ENCODE data around the gene RNF19B.
A peak's percentile ranks its signal among the peaks of the same experiment; 100 is the strongest.

DNA sequence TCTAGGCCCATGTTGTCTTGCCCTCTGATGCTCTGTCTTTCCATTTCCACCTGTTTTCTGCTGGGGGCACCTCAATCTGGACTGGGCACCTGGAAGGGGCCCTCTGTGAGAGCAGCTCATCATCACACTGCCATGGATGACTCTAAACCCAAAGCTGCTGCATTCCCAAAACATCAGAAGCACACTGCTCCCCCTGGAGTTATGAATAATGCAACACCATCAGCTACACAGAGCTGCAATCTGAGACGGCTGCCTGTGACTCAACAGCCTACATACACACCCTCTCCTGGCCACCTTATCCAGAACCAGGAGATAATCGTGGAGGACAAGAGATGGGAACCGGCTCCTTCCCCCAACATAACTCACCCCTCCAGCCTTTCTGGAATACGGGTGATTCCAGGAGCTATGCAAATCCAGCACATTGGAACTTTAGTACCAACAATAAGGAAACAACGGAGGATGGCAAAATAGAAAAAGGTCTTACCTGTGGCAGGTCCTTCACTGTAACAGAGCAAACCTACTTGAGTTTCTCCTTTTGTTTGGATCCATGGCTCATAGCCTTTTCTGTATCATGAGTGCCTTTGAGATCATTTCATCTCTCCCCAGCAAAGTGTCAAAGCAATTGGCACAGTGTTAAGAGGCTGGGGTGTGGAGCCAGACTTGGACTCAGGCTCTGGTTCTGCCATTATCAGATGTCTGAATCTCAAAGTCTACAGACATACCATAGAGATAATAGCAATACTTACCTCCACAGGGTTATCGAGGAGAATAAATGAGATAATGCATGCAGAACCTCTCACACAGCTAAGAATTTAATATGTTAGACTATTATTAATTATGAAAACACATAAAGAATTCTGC is 42.8 kb upstream of the RNF19B start:
- TF ChIP-seq, protein P1, sequence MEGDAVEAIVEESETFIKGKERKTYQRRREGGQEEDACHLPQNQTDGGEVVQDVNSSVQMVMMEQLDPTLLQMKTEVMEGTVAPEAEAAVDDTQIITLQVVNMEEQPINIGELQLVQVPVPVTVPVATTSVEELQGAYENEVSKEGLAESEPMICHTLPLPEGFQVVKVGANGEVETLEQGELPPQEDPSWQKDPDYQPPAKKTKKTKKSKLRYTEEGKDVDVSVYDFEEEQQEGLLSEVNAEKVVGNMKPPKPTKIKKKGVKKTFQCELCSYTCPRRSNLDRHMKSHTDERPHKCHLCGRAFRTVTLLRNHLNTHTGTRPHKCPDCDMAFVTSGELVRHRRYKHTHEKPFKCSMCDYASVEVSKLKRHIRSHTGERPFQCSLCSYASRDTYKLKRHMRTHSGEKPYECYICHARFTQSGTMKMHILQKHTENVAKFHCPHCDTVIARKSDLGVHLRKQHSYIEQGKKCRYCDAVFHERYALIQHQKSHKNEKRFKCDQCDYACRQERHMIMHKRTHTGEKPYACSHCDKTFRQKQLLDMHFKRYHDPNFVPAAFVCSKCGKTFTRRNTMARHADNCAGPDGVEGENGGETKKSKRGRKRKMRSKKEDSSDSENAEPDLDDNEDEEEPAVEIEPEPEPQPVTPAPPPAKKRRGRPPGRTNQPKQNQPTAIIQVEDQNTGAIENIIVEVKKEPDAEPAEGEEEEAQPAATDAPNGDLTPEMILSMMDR (IDR thresholded peaks at IDR 0.05 in 2 of 3, conservative IDR thresholded peaks at IDR 0.05 in 1 of 3; ENCODE audit: control insufficient read depth in 2 of 3, extremely low read depth in 1 of 3, insufficient read depth in 1 of 3, low read depth in 3 of 3, low read length in 3 of 3) = peak; percentile 17 to 36 (median 18); a peak in 3 of 6 replicates
- TF ChIP-seq ZNF274 (IDR thresholded peaks at IDR 0.05; ENCODE audit: insufficient read depth, insufficient read length) (no peak), MXI1 (IDR thresholded peaks at IDR 0.05; ENCODE audit: low read depth, low read length) (no peak), TCF12 (IDR thresholded peaks at IDR 0.05; ENCODE audit: low read depth, low read length) (no peak), ATF7 (IDR thresholded peaks at IDR 0.05; ENCODE audit: low read depth) (no peak), RAD21 (IDR thresholded peaks at IDR 0.05; ENCODE audit: insufficient read depth, low read depth, low read length) (peak; percentile 57)
- TF ChIP-seq, protein P2, sequence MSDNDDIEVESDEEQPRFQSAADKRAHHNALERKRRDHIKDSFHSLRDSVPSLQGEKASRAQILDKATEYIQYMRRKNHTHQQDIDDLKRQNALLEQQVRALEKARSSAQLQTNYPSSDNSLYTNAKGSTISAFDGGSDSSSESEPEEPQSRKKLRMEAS (IDR thresholded peaks at IDR 0.05; ENCODE audit: low read depth, low read length) = no peak
